NT2/D1 (cell line): ENCODE data around the gene VWA8.

Source experiments
- SUZ12 ChIP-seq: IDR thresholded peaks from 2 replicates; pipeline ENCODE4 v1.6.1; 2011; ENCODE audit not compliant: insufficient read length, insufficient read depth; ENCODE audit errors: extremely low read depth
- YY1 ChIP-seq: IDR thresholded peaks from 2 replicates; pipeline ENCODE4 v1.6.1; 2011; ENCODE audit not compliant: insufficient read length, insufficient read depth
- ZNF274 ChIP-seq: IDR thresholded peaks from 2 replicates; pipeline ENCODE4 v1.6.1; 2011; ENCODE audit warnings: mild to moderate bottlenecking, low read depth, low read length

GRCh38 chr13:41697578-41697977, 263.3 kb downstream of the VWA8 start:
- TF ChIP-seq ZNF274 (no peak), YY1 (no peak), SUZ12 (no peak)
